RWPE2 (cell line): ENCODE data around the gene PRPH.

Experiments used
- ATAC-seq: fragments of 200-7000 bp; cut with Tn5 transposase; 3 replicates; pipeline ENCODE4 v1.9.1; 2021; ENCODE audit warnings: low read depth
- DNase-seq: peaks from one replicate; pipeline ENCODE4 v3.0.0-alpha.2; 2020; ENCODE audit warnings: low spot score
- H3K27ac ChIP-seq: fragments of 450-650 bp; 2 replicates; pipeline ENCODE4 v1.5.1; 2017; ENCODE audit warnings: mild to moderate bottlenecking; ENCODE audit not compliant: poor library complexity, severe bottlenecking
- H3K27me3 ChIP-seq: fragments of 250-450 bp; sonication (Bioruptor Pico); 2 replicates; pipeline ENCODE4 v1.5.1; 2021; ENCODE audit warnings: mild to moderate bottlenecking, moderate library complexity; ENCODE audit not compliant: insufficient read depth, poor library complexity, severe bottlenecking
- H3K36me3 ChIP-seq: fragments of 250-450 bp; sonication (Bioruptor Pico); 2 replicates; pipeline ENCODE4 v1.5.1; 2020; ENCODE audit warnings: low read depth, mild to moderate bottlenecking, moderate library complexity
- H3K4me1 ChIP-seq: fragments of 250-450 bp; sonication (Bioruptor Pico); 2 replicates; pipeline ENCODE4 v1.5.1; 2021; ENCODE audit warnings: mild to moderate bottlenecking, moderate library complexity; ENCODE audit not compliant: insufficient read depth, poor library complexity, severe bottlenecking
- H3K4me3 ChIP-seq: fragments of 250-450 bp; sonication (Bioruptor Pico); 2 replicates; pipeline ENCODE4 v1.5.1; 2021; ENCODE audit warnings: mild to moderate bottlenecking, moderate library complexity; ENCODE audit not compliant: severe bottlenecking
- H3K9me3 ChIP-seq: fragments of 250-450 bp; sonication (Bioruptor Pico); 2 replicates; pipeline ENCODE4 v1.5.1; 2021; ENCODE audit warnings: mild to moderate bottlenecking, moderate library complexity; ENCODE audit not compliant: severe bottlenecking
- CTCF ChIP-seq: fragments of 450-650 bp; IDR thresholded peaks from one replicate; pipeline ENCODE4 v1.5.1; 2017; ENCODE audit warnings: mild to moderate bottlenecking, moderate library complexity; ENCODE audit not compliant: poor library complexity, severe bottlenecking

Gene PRPH

GRCh38 chr12:49338830-49339463 lies 44.0 kb downstream of the PRPH start:
- peaks cover 27% of the 10 kb centered on the region for H3K27me3 ChIP-seq
- no peak overlapping the region for H3K4me3 ChIP-seq
- DNase-seq = peak; percentile 13
- no peaks in the 10 kb centered on the region for H3K36me3 ChIP-seq
- H3K4me1 ChIP-seq = no peaks in the 10 kb centered on the region
- no peak for TF ChIP-seq CTCF
- no peaks in the 10 kb centered on the region for H3K9me3 ChIP-seq
- ATAC-seq = no peak
- H3K27ac ChIP-seq = no peak overlapping the region

- no peaks in the 10 kb centered on the region for H3K4me1 ChIP-seq
- TF ChIP-seq CTCF = no peak
Measured at GRCh38 chr12:49339464-49339861, 44.5 kb downstream of the PRPH start.

GRCh38 chr12:49340095-49340870 lies 45.3 kb downstream of the PRPH start:
- DNase-seq (peak; percentile 9), ATAC-seq (no peak)
- no peak for TF ChIP-seq CTCF
- Histone ChIP-seq H3K27me3 (peaks cover 39% of the 10 kb centered on the region), H3K4me1 (no peaks in the 10 kb centered on the region), H3K27ac (no peak overlapping the region), H3K4me3 (no peak overlapping the region), H3K36me3 (no peaks in the 10 kb centered on the region), H3K9me3 (no peaks in the 10 kb centered on the region)

More at GRCh38 chr12:49339464-49339861, 44.5 kb downstream of the PRPH start:
- Histone ChIP-seq H3K27ac (no peak overlapping the region), H3K9me3 (no peaks in the 10 kb centered on the region), H3K27me3 (peaks cover 31% of the 10 kb centered on the region), H3K36me3 (no peaks in the 10 kb centered on the region), H3K4me3 (no peak overlapping the region)
- ATAC-seq = no peak
- DNase-seq = peak; percentile 48

GRCh38 chr12:49340971-49341776 lies 46.2 kb downstream of the PRPH start:
- no peaks in the 10 kb centered on the region for H3K4me1 ChIP-seq
- no peaks in the 10 kb centered on the region for H3K36me3 ChIP-seq
- H3K4me3 ChIP-seq = no peak overlapping the region
- peaks cover 47% of the 10 kb centered on the region for H3K27me3 ChIP-seq
- DNase-seq = peak; percentile 37
- no peak for ATAC-seq
- H3K27ac ChIP-seq = no peak overlapping the region
- no peak for TF ChIP-seq CTCF
- no peaks in the 10 kb centered on the region for H3K9me3 ChIP-seq
